ENCODE measurements around the gene HEBP2. TPM values are rescaled to one million over a fixed set of nuclear protein-coding genes. Genes with fewer than 3 reads are reported as not detected.

The HEBP2 gene
- total RNA-seq, 1 experiment from 2014 or later, result 51.6 TPM

GRCh38 chr6:138374230-138374629 lies 29.8 kb upstream of the HEBP2 start:
- no peaks in the 10 kb centered on the region for H4K20me1 ChIP-seq (ENCODE audit: insufficient read depth)
- no peak for DNase-seq (ENCODE audit: low read depth, low spot score)
- TF ChIP-seq ELF1 (IDR thresholded peaks at IDR 0.05; ENCODE audit: borderline replicate concordance, low read depth) (no peak), ZBTB33 (IDR thresholded peaks at IDR 0.05; ENCODE audit: extremely low read depth, insufficient replicate concordance, low read length) (no peak), EGR1 (IDR thresholded peaks at IDR 0.05; ENCODE audit: low read depth) (no peak), FOSL1 (IDR thresholded peaks at IDR 0.05; ENCODE audit: low read depth) (no peak), CTCF (IDR thresholded peaks at IDR 0.05 in 2 of 3, conservative IDR thresholded peaks at IDR 0.05 in 1 of 3; ENCODE audit: borderline replicate concordance in 1 of 3, insufficient read depth in 1 of 3, low read depth in 2 of 3, low read length in 2 of 3) (no peak), JUND (IDR thresholded peaks at IDR 0.05) (no peak), RAD21 (IDR thresholded peaks at IDR 0.05; ENCODE audit: low read depth) (no peak)
- BruUV-seq (replicated peaks), result no TSS peak
- ChIA-PET CTCF (no interaction called here), POLR2A (no interaction called here), RAD21 (ENCODE audit: low non-redundant PET in 1 of 2, low total read pairs in 2 of 2, uncharacterized antibody in 2 of 2, unreplicated experiment in 2 of 2) (no interaction called here)
- H2AFZ ChIP-seq (ENCODE audit: low read depth, low read length, poor library complexity, severe bottlenecking), result no peak overlapping the region
- H3K4me1 ChIP-seq (ENCODE audit: control insufficient read depth in 1 of 2, insufficient read depth in 2 of 2, low read length in 2 of 2), result peaks cover 14 to 29% of the 10 kb centered on the region in 2 experiments
- H3K27me3 ChIP-seq (ENCODE audit: insufficient read depth, low read length), result no peaks in the 10 kb centered on the region
- no peaks in the 10 kb centered on the region for H3K79me2 ChIP-seq (ENCODE audit: insufficient read depth, low read length)
- H3K4me3 ChIP-seq (replicated peaks in 1 of 2; ENCODE audit: low read depth in 1 of 2, low read length in 2 of 2), result no peak overlapping the region
- H3K36me3 ChIP-seq (ENCODE audit: control insufficient read depth in 1 of 2, insufficient read depth in 2 of 2, low read length in 2 of 2), result no peaks in the 10 kb centered on the region
- no peak for ATAC-seq
- H3K9me3 ChIP-seq (ENCODE audit: control insufficient read depth in 1 of 2, insufficient read depth in 1 of 2, low read depth in 1 of 2, low read length in 2 of 2), result no peaks in the 10 kb centered on the region
- H3K9ac ChIP-seq (ENCODE audit: low read length), result no peak overlapping the region
- H3K27ac ChIP-seq (ENCODE audit: low read depth, low read length), result no peak overlapping the region
- H3K4me2 ChIP-seq (ENCODE audit: low read length), result no peak overlapping the region
- intact Hi-C loops (cut with micrococcal nuclease), result no loop called here
- no peaks in the 10 kb centered on the region for H3K9me2 ChIP-seq (ENCODE audit: insufficient read depth)
